HG03175 (cell line): ENCODE data around the gene CCDC167.

ENCODE experiments used
- ATAC-seq: cut with Tn5 transposase; IDR thresholded peaks from one replicate; pipeline ENCODE4 v1.9.1; 2021; ENCODE audit warnings: mild to moderate bottlenecking, moderate library complexity; ENCODE audit not compliant: unreplicated experiment

The CCDC167 gene

DNA sequence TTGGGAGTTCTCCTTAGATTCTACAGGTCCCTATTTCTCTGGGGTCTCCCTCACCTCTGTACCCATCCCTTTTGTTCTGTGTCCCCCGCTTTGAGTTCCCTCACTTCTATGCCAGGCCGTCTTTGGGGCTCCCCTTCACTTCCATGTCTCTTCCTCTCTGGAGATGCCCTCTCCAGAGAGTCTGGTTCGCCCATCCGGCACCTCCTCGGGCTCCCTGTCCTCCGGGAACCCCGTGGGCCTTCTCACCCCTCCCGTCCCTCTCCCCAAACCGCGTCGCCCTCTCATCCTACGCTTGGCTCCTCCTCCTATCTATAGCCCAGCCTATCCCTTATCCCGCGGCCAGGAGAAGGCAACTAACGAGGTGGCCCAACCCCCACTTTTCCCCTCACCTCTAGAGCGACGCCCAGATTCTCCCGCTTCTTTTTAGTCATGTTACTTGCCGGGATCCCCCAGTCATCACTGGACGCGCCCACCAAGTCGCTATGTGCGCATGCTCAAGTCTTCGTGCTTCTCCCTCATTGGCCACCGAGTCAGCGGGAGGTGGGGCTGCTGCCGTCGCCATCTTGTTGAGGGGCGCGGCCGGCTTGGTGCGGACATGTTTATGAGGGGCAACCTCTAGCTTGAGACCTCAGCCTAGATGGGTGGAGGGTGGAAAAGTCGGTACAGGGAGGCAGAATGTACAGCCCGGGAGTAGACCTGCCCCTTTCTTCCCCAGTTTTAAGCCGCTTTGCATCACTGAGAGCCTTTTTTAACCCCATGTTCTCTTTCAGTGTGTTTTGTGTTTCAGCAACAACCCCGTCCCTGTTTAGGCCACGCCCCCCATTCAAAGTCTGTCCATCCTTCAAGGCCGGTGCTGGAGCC is at the start of gene CCDC167:
Gene CCDC167 (minus strand): TSS at position 461 of the 861 bp plus-strand sequence. CDS start 30 bp downstream, at position 431.
- ATAC-seq, result peak; percentile 89

DNA sequence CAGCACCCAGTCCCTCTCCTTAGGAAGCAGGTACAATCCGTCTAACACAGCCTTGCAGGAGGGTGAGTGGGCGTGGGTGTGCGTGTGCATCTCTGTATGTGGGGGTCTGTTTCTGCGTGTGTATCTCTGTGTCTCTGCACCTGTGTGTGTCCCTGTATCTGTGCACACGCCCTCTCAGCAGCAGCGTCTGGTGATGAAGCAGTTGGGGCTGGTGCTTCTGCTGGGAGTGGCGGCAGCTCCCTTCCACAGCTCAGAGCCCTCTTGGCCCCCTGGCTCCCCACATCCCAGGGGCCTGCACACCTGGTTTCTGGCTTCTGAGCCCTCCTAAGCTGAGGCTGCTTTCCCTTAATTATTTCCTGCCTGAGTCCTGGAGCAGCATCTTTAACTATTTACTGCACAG is 49.5 kb upstream of the CCDC167 start:
- no peak for ATAC-seq

DNA sequence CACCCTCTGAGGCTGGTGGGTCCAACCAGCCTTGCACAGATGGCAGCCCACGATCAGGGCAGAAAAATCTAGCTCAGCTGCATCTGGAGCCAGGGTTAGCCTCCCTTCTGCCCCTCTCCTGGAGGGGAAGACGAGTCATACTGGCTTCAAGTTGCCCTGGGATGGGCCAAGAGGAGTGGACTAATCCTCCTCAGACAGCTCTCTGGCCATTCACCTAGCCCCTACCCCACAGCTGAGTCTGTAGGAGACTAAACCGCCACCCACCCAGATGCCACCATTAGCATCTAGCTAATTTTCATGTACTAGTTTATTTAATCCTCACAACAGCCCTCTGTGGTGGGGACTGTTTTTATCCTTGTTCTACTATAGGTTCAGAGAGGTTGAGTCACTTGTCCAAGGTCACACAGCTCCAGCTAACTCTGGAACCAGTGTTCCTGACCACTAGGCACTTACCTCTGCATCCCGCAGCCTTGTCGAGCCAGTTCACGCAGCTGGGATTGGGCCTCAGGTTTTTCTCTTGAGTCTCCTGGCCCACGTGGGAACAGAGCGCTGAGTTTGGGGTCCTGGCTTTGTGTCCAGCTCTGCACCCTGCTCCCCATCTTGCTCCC is 48.5 kb upstream of the CCDC167 start:
- no peak for ATAC-seq

DNA sequence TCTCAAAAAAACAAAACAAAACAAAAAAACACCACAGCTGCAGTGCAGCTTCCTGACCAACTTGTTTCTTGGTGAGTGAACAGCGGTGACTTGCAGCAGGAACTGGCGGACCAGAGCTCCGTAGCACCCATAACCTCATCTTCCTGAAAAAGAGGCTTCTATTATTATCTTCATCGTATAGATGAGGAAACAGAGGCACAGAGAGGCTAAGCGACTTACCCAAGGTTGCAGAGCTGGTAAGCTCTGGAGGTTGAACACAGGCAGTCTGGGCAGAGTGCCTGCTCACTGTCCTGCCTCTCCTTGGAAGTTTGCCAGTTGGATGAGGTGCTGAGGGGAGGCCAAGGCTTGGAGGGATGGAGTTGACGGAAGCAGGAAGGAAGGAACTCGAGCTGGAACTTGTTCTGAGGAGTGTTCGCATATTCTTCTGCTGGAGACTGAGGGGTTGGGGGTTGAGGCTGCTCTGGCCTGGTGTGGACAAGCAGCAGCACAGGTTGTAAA is 47.9 kb upstream of the CCDC167 start:
- ATAC-seq, result no peak

DNA sequence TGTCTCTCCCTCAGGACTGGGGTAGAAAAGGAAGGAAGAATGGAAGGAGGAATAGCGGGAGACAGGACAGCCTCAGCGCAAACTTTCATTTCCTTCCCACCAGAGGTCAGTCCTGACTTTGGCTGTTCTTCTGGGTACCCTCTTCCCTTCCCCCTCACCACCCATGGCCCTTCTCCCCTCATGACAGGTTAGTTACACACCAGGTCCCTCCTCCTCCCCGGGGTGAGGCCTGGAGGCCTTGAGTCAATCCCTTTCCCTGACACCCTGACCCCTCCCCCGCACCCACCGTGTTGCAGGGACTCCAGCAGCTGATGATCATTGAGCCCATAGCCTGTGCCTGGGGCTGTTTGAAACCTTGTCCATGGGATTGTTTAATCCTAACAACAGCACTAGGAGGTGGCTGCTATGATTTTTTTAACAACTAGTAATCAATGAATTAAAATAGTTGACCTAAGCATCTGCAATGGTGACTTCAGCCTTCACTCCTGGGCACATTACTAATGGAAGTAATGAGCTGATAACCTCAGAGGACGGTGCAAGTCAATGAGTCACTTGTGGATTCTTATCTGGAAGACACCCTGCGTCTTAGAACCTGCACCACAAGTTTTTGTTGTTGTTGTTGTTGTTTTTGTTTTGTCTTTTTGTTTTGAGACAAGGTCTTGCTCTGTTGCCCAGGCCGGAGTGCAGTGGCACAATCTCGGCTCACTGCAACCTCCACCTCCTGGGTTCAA is 46.6 kb upstream of the CCDC167 start:
- ATAC-seq, result no peak

DNA sequence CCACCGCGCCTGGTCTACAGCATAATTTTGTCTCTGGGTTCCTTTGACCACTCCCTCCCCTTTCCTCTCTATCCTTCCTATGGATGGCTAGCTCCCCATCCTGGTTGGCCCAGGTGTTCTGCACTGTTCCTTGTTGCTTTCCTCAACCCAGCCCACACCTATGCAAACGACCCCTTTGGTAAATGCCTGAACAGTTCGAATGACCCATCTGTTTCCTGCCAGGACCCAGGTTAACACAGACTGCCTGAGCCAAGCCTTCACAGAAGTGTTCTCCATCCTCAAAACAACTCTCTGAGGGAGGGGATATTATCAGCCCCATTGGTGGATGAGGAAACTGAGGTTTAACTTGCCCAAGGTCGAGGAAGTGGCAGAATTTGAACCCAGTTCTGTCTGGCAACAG is 44.8 kb upstream of the CCDC167 start:
- no peak for ATAC-seq

DNA sequence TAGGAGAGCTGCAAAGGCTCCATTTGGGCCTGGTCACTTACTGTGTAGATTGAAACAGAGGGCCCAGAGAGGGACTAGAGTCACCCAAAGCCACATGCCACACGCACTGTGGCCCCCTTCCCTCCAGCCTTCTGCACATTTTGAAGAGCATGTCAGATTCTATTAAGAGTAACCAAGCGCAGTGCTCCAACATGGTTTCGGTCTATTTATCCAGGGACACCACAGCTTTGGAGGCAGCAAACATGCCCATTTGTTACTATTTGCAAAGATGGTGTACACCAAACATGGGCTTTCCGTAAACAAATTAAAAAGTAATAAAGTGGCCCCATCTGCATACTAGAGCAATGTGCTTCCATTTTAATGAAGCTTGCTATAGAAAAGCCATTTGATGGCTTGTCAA is 43.7 kb upstream of the CCDC167 start:
- no peak for ATAC-seq

DNA sequence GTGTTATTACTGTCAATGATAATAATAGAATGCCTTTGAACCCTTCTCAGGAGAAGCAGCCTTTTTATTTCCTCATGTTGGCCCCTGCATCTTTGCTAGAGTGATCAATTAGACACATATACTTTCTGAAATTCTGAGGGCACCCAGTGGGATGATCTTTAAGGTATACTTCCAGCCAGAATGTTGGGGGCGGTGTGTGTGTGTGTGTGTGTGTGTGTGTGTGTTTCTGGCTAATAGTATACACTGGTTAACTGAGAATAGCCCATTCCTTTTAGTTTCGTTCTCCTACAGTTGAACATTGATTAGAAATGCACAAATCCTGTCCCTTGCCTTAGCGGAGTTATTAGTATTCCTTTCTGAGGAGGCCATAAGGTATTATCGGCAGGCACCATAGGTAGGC is 41.7 kb upstream of the CCDC167 start:
- ATAC-seq, result no peak

DNA sequence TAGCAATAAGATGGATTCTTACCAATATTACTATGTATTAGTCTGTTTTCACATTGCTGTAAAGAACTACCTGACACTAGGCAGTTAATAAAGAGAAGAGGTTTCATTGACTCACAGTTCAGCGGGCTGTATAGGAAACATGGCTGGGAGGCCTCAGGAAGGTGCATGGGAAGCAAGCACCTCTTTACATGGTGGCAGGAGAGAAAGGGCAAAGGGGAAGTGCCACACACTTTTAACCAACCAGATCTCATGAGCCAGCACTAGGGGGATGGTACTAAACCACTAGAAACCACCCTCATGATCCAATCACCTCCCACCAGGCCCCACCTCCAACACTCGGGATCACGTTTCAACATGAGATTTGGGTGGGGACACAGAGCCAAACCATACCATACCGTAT is 40.7 kb upstream of the CCDC167 start:
- no peak for ATAC-seq

DNA sequence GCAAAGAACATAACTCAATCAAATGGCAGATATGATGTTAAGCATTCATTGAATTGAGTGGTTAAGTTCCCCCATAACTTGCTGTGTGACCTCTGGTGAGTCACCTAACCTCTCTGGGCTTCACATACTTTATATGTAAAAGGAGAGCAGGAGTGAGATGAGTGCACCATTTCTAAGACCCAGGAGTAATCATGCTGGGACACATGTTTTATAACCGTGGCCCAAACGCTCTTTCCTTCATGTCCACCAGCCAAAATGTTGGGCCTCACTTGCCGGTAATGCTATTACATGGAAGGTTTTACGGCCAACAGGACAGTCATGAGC is 40.3 kb upstream of the CCDC167 start:
- ATAC-seq, result no peak

DNA sequence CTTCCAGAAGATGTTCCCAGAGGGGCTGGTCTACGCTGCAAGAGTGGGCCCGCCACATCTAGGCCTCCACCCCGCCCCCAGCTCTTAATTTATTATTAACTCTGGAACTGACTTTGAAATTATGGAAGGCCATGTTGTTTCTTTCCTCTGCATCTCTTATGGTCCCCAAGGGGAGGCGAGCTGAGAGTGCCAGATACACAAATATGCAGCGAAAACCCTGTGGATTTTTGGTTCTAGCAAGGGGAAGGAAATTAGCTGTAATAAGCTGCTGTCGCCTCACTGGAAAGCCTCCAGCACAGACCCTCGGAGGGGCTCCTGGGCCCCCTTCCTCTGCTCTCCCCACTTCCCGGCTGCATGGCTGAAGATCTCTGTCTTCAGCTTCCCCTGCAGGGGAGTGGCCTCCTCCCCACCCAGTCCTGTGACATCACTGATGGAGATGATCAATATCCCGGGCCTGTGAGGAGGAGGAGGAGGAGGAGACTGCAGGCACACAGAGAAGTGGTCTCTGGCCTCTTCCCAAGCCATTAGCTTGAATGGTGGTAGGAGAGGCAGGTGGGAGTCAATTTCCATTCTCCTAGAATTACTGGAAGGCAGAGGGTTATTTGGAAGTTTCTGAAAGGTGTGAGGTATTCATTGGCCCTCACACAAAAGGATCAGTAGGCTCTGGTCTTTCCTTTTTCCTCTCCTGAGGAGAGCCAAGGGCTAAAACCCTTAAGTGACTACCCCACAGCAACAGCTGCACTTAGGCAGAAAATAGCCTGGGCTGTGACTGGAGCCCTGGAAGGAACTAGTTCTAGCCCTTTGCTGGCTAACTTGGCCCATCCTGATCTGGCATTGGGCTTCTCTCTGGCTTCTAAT is 39.7 kb upstream of the CCDC167 start:
- no peak for ATAC-seq

DNA sequence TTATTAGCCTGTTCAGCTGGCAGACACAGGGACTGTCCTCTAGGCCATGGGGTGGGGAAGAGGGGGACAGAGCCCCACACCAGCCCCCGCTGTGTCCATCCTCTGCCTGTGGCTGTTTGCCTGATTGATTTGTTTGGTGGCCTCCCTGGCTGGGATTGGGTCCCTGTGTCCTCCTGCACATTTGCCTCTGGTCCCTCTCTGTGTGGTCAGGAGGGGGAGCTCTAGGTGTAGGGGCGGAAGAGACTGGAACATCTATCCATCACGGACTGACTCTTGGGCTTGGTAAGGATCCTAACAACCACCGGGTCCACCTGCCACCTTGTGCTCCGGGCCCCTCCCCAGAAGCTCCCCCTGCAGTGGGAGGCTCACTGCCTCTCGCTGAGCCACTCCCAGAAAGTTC is 38.4 kb upstream of the CCDC167 start:
- no peak for ATAC-seq

DNA sequence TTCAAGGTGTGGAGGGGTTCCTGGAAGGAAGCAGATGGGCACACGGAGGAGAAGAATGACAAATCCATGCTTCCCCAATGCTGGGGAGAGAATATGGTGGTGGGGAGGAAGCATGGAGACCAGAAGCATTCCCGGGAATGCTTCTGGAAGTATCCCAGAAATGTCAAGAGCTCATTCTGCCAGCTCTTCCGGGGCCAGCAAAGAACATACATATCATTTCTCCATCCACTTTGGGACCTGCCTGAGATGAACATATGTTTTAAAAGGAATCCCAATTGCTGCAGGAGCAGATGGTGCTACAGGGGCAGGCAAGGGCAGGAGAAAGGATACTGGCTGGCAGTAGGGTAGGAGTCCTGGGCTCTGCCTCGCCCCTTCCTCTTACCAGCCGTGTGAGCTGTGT is 37.9 kb upstream of the CCDC167 start:
- no peak for ATAC-seq

DNA sequence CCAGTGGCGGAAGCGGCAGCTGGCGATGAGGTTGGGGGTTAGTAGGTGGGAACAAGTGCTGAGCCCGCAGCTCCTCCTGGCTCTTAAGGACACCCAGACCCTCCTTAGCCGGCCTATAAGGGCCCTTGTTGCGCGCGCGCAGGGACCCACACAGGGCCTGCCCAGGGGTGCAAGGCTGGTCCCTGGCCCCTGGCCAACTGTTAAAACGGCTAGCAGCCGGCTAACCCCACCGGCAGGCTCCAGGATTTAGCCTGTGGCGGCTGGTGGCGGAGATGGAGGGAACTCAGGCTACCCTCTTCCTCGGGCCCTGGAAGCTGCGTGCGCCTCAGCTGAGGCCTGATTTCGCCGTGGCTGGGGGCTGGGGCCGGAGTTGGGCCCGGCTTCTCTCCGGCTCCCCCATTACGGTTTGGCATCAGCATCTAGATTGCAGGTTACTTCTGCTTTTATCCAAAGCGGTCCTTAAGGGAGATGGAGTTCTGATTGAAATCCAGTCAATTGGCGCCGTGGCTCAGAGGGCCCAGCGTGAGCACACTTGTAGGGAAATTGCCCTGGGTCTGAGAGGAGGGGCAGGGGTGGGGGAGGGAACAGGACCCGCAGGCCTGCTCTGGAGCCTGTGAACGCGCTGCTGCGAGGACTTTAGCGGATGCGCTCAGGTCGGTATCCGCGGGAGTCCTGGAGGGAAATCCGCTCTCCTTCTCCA is 36.9 kb upstream of the CCDC167 start:
- ATAC-seq, result no peak

DNA sequence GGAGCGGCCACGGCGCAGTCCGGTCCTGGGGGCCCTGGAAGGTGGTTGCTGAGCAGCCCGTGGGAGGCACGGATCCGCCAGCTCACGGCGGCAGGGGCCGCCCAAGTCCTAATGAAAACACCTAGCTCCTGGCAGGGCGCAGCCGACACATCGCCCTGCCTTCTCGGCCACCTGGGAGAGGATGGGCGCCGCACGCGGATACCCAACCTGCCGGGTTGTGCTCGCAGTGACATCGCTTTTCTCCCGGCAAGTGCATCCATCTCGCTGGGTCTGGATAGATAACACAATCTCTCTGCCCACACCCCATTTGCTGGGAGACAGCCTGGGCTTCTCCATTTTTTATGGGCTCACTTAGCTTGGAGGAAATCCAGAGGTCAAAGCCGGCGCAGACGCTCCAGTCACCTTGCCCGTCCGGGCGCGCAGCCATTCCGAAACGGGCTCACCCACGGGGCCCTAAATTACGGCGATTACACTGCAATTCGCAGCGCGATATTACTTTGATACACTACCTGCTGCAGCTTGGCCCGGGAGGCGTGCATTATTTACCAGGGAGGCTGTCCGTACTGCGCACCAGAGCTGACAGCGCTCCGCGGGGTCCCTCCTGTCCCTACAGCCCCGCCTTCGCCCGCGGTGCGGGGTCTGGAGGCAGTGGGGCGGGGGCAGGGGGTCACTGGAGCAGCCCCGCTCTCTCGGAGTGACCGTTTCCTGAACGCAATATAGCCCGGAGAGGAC is 36.2 kb upstream of the CCDC167 start:
- ATAC-seq, result no peak

DNA sequence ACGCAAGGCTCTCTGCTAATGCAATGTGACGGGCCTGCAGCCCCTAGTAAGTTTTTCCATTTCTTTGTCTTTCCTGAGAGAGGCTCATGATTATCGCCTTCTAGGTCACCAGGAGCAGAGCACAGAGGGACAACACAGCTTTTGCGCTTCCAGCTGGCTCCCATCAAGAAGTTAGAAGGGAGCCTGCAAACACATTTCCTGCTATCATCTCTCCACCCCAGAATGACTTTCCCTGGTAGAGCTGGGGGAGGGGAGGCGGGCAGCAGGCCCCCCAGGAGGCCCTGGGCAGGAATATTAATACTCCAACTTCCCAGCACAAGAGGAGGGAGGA is 35.7 kb upstream of the CCDC167 start:
- ATAC-seq, result no peak

DNA sequence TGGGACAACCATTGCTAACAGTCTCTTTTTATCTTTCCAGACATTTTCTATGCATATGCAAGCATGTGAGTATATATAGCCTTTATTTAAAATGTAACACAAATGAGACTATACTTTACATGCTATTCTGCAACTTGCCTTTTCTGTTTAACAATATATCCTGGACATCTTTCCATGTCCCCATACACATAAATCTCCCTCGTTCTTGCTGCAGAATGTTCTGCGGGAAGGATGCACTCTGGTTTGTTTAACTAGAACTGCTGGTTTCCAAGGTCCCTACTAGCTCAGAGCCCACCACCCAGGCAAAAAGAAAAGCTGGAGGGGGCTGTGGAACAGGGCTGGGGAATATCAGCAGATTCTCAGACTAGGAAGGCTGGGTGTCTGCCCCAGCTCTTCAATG is 35.2 kb upstream of the CCDC167 start:
- no peak for ATAC-seq

DNA sequence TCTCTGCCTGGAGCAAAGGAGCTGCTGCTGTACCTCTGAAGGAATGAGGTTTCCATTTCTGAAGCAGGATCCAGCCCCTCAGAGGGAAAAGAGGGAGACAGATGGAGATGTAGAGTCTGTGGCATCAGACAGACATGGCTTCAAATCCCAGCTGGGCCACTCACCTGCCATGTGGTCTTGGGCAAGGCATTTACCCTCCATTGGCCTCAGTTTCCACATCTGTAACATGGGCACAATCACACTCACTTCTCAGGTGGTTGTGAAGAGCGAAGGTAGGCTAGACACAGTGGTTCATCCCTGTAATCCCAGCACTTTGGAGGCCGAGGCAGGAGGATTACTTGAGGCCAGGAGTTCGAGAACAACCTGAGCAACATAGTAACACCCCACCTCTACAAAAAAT is 32.4 kb upstream of the CCDC167 start:
- ATAC-seq, result no peak

DNA sequence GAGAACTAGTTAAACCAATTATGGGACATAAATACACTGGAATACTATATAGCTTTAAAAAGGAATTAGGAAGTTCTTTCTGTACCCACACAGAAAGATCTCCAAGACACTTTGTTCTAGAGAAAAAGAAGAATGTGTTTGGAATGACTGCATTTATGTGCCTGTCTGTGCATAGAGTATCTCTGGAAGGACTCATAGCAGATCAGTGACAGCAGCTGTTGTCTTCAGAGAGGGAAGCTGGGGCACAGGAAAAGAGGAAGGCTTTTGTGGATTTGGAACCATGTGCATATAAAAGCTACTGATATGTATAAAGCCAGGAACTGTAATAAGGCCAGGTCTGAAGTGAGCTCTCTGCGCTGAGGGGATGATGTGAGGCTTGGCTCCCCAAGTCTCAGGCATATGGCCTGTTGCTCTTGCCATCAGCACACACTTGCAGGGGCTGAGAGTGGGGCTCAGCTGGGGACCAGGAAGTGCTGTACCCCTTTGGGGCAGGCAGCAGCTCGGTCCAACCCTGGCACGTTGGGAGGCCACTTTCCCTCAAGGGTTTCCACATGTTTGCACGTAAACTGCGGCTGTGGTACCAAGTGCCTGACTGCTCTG is 31.8 kb upstream of the CCDC167 start:
- ATAC-seq, result no peak
